Peyer's patch (tissue), 4 donors: ENCODE data around the gene SNX8.

ENCODE experiments used
- POLR2A ChIP-seq, 2 donors: fragments of 450-650 bp; IDR thresholded peaks; one replicate each; pipeline ENCODE4 v1.5.1; 2017; ENCODE audit warnings: antibody characterized with exemption in 2 of 2, mild to moderate bottlenecking in 2 of 2, moderate library complexity in 2 of 2
- TF ChIP-seq, protein P1 (sequence below), 6 experiments: fragments of 450-650 bp in 4 of 6; fragments of 200-600 bp in 2 of 6; sonication (generic) in 1 of 6; IDR thresholded peaks; one replicate each; pipeline ENCODE4 v1.5.1; 2017 to 2019; ENCODE audit warnings: antibody characterized with exemption in 6 of 6, mild to moderate bottlenecking in 3 of 6, moderate library complexity in 1 of 6

DNA sequence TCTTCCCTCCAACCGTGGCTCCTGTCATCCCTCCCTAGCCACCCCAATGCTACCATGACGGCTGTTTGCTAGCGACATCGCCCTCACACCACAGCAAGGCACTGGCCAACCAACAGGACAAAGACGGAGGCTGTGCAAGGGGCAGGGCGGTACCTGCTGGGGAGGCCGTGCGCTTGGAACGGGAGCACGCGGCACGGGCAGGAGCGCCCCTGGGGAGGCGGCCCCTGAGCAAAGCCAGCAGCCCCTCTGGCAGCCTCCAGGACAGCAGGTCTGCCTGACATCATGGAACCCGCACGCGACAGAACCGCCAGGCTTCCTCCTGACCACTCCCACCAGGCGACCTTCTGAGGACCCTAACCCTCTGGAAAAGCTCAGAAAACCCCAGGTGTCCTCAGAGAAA, 94.2 kb downstream of the SNX8 start:
- TF ChIP-seq, protein P1, sequence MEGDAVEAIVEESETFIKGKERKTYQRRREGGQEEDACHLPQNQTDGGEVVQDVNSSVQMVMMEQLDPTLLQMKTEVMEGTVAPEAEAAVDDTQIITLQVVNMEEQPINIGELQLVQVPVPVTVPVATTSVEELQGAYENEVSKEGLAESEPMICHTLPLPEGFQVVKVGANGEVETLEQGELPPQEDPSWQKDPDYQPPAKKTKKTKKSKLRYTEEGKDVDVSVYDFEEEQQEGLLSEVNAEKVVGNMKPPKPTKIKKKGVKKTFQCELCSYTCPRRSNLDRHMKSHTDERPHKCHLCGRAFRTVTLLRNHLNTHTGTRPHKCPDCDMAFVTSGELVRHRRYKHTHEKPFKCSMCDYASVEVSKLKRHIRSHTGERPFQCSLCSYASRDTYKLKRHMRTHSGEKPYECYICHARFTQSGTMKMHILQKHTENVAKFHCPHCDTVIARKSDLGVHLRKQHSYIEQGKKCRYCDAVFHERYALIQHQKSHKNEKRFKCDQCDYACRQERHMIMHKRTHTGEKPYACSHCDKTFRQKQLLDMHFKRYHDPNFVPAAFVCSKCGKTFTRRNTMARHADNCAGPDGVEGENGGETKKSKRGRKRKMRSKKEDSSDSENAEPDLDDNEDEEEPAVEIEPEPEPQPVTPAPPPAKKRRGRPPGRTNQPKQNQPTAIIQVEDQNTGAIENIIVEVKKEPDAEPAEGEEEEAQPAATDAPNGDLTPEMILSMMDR (IDR thresholded peaks at IDR 0.05): no peak
- TF ChIP-seq POLR2A (IDR thresholded peaks at IDR 0.05): no peak
